Prostate gland (tissue), 2 donors: ENCODE measurements around the gene PLEKHM3.

Experiments used
- CTCF ChIP-seq, 4 experiments: fragments of 200-600 bp in 2 of 4; fragments of 450-650 bp in 2 of 4; sonication (generic) in 2 of 4; IDR thresholded peaks; 1 replicate in 3 of 4; 2 replicates in 1 of 4; pipeline ENCODE4 v1.5.1; 2016 to 2019; ENCODE audit warnings: antibody characterized with exemption in 4 of 4, mild to moderate bottlenecking in 2 of 4, moderate library complexity in 2 of 4
- POLR2A ChIP-seq: fragments of 450-650 bp; IDR thresholded peaks from one replicate; pipeline ENCODE4 v1.6.1; 2016; ENCODE audit warnings: antibody characterized with exemption, mild to moderate bottlenecking
- POLR2AphosphoS5 ChIP-seq: sonication (generic); formaldehyde crosslinking; IDR thresholded peaks from one replicate; pipeline ENCODE4 v1.6.1; 2017; ENCODE audit warnings: antibody characterized with exemption

GRCh38 chr2:208020253-208020652 lies 5.1 kb downstream of the PLEKHM3 start:
- TF ChIP-seq CTCF (IDR thresholded peaks at IDR 0.05), result no peak
- no peak for TF ChIP-seq POLR2A
- no peak for TF ChIP-seq POLR2AphosphoS5
